Activated CD4-positive, alpha-beta T cell treated with anti-CD3 and anti-CD28 coated beads, Interleukin-2, amount 50 U/mL, for 24 hours (primary cell): Measurements from ENCODE around the gene SH2B3.

Source experiments
- DNase-seq, 2 donors: peaks; one replicate each; pipeline ENCODE4 v3.0.0-alpha.2; 2020; ENCODE audit warnings: low read depth in 1 of 2, low spot score in 1 of 2

Gene SH2B3

DNA sequence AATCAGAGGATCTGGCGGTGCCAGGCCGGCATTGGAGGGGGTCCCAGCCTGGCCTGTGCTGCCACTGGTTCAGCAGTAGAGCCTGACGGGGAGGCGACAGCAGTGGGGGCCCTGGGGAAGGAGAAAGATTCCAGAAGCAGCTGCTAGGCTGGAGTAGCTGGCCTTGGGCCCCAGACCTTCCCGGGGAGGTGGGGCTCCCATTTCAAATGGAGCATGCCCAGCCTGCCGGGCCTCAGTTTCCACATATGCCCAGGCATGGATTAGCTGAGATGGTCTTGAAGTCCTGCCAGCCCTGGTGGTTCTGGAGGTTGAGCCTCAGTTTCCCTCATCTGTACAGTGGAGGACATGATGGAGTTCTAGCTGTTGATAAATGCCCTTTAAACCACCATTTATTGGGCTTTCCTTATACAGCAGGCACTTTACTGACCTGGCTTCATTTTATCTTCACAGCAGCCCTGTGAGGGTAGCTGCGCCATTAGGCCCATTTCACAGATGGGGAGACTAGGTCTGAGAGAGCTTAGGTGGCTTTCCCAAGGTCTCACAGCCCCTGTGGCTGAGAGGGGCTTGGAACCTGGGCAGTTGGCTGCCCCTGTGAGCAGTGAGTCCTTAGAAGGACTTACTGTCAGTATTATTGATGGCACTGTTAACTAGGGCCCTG lies 21.8 kb downstream of the SH2B3 start:
- DNase-seq = no peak

DNA sequence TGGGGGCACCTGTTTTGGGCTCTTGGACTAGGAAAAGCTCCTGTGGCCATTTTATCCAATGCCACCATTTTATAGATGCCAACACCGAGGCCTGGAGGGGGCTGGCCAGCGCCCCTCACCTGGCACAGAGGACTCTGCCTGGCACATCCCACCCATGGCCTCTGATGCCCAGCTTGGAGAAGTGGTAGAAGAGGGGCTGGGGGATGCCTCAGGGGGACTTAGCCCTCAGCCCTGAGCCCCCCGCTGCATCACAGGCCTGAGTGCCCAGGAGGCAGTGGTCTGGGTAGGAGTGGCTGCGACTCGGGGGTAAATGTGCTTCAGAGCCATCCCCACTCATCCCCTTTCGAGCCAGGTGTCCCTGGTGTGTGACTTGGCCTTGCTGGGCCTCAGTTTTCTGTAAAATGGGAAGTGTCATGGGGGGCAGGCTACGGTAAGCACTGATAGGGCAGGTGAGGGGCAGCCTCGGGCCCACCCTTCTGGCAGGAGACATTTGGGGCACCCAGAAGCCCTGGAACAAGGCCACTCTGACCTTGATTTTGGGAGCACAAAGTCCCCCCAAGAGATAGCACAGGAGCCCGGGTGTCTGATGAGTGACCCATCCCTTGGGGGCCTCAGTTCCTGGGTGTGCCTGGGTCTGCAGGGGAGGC lies 22.5 kb downstream of the SH2B3 start:
- DNase-seq = no peak

DNA sequence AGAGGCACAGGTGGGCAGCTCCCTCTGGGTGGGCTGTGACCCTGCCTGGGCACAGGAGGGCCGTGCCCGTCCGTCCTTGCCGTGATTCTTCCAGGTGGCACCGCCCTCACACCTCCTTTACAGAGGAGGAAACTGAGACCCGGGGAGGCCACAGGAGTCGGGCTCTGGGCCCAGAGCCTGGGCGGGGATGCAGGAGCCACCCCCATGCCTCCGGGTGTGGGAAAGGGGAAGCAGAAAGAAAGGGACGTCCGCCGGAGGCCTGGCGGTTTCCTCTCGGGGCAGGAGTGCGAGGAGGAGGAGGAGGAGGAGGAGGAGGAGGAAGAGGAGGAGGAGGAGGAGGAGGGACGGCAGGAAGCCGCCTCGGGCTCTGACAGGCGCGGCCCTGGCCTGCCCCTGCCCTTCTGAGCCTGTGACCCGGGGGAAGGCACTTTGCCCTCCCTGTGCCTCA lies 23.0 kb downstream of the SH2B3 start:
- DNase-seq = no peak

DNA sequence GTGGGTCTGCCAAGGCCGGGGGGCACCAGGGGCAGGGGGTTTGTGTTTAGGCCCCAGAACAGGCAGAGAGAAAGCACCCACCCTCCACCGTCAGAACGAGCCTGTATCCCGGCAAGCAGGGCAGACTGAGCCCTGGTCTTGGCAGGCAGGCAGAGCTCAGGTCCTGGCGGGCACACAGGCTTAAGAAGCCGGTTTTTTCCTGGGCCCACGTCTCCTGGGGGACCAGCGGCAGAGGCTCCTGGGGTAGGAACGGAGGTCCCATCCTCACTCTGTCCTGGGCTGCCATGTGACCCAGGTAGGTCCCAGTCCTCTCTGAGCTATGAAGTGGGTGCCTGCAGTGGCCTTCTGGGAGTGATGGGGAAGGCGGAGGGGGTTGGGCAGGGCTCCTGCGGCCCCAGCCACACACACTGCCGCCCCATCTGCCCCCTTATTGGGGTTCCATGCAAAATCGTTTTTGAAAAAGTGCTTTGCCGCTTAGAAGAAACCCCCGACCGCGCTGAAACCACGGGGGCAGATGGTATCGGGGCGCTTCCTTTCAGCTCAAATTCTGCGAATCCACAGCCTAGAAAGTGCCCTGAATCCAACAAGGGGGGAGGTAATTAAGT lies 24.2 kb downstream of the SH2B3 start:
- DNase-seq = no peak

DNA sequence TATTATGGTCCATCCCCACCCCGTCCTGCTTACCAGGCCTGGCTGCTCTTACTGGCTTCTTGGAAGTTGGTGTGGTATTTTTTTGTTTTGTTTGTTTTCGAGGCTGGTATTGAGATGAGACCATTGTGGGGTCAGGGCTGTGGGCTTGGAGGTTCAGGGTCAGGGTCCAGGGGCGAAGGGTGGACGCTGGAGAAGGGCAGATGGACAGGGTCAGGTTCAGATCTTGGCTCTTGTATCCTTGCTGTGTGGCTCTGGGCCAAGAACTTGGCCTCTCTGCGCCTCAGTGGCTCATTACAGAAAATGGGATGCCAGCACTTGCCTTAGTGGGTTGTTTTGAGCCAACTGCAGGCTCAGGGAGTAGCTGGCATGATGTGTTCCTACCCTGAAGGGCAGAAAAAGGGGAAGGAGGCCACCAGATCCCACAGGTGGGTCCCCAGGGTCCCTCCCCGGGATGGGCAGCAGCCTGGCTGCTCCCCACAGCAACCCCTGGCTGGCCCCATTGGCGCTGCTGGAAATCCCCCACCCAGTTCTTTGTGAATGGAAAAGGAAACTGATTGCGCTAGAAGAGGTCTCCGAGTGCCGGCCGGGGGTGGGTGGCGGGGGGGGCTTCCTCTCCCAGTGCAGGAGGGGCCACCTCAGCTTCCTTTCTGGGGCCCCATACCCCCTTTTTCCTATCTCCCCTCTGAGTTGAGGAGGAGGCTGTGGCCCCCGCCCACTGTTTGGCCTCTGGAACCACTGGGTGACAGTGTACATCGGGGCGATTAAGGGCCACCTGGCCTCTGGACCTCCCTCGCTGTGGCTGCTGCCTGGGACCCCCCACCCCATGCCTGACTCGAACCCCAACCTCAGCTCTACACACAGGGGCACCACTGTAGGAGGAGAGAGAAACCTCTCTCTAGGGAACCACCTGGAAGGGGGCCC lies 25.0 kb downstream of the SH2B3 start:
- peak; percentile 37 to 56 for DNase-seq

DNA sequence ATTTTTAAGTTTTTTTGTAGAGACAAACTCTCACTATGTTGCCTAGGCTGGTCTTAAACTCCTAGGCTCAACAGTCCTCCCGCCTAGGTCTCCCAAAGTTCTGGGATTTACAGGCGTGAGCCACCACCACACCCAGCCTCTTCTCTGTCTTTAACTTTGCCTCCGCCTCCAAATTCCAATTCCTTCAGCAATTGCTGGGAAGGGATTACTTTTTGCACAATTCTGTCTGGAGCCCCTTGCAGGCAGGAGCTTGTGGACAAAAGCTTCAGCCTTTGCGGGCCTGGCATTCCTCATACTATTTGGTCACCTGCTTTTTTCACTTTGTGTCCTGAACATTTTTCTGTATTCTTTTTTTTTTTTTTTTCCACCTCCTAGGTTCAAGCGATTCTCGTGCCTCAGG lies 26.0 kb downstream of the SH2B3 start:
- no peak for DNase-seq

DNA sequence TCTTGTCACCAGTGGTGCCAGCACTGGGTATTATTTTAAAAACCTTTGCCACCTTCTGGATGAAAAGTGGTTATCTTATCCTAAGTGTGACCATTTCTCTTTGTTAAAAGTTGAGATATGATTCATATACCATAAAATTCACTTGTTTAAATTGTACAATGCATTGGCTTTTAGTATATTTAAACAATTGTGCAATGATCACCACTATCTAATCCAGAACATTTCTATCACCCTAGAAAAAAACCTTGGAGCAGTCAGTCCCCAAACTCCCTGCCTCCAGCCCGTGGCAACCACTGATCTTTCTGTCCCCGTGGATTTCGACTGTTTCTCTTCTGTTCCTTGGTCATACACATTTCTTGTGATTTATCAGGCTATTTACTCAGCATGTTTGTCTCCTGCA lies 28.3 kb downstream of the SH2B3 start:
- no peak for DNase-seq

DNA sequence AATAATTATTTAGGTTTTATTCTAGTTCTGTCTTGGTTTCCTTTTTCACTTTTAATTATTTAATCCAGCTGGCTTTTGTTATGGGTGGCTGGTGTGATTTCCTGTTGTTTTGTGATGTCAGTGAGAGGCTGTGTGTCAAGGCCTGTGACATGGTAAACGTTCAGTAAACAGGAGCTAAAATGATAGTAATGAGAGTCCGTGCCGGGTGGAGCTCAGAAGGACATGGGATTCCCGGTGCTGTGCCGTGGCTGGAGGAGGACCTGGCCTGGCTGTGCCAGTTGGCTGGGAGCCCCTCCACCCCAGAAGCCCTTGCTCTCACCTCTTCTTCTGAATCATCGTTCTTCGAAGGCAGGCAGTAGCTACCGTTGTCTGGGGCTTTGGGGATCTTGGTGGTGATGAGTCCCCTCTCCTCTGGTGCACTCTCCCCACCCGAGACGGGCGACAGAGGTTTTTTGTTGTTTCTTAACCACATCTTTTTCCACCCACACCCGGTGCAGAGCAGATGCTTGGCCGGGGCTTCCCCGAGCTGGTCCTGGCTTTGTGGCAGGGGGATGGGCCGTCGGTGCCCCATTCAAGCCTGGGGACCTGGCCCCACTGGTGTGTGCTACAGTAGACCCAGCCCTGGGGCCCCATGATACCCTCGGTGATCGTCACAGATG lies 29.1 kb downstream of the SH2B3 start:
- peak; percentile 54 to 83 for DNase-seq

DNA sequence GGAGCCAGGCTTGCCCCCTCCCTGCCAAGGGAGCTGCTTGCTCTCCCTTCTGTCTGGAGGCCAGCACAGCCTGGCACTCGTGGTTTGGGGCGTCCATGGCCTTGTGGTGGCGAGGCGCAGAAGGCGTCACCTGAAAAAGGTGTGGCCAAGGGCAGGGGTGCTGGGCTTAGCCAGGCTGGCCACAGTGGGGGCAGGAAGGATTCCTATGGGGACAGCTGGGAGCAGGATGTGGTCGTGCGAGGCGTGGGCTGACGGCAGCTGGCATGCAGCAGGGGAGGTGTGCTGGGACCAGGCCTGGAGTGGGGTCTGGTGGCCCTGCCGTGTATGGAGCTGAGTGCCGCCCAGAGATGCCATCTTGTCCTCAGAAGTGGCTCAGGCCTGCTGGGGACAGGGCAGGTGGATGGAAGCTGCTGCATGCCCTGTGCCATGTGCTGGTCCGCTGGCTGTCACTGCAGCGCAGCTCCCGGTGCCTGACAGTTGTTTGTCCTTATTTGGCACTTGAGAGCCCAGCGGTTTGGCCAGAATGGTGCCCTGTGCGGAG lies 30.0 kb downstream of the SH2B3 start:
- DNase-seq = no peak

DNA sequence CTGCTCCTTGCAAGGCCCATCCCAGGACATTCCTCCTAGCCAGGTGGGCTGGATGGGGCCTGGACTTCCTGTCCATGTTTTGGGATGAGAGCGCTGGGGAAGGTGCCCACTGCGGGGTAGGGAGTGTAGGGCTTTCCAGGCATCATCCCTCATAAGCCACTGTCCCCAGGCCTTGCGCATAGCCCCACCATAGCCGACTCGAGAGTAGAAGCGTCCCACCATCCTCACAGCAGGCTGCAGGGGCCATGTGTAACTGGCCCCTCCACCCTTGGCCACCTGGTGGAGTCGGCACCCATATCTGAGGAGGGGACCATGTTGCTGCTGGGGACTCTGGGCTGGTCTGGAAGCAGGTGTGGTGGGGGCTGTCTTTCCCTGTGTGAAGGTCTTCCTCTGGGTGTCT lies 30.5 kb downstream of the SH2B3 start:
- DNase-seq = no peak

DNA sequence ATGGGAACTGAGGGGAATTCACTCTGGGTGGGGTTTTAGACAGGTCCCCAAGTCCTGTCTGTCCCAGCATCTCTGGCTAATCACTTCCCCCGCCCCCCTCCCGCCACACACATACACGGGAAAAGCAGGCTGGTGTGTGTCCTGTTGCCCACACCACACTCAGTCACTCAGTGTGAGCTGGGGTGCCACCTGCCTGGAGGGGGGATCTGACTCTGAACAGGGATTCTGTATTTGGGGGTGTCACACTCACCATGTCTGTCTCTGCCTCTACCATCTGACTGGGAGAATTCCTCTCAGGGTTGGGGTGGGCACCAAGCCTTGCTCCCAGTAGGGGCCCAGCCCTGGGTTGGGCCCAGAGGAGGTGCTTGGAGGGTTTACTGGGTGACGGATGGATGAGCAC lies 31.1 kb downstream of the SH2B3 start:
- no peak for DNase-seq

DNA sequence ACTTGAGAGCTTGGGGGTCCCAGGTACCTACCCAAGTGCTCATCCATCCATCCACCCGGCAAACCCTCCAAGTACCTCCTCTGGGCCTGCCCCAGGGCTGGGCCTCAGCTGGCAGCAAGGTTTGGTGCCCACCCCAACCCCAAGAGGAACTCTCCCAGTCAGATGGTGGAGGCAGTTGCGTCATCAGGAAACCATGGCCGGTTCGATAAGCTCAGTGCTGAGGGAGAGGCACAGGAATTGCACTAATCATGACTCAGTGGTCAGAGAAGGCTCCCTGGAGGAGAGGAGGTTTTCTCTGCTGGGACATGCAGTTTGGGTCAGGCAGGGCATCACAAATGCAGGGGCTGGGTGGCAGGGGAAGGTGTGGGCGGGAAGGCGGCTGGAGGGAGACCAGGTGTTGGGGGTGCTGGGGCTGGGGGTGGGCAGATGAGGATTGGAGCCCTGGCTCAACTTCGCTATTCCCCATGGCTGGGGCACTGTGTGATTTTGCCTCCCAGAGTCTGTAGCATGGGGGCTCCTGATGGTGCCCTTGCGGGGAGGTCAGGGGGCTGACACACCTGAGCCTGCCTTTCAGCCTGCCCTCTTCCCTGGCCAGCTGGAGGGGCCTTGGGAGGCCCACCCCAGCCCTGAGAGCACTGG lies 32.2 kb downstream of the SH2B3 start:
- DNase-seq = no peak

DNA sequence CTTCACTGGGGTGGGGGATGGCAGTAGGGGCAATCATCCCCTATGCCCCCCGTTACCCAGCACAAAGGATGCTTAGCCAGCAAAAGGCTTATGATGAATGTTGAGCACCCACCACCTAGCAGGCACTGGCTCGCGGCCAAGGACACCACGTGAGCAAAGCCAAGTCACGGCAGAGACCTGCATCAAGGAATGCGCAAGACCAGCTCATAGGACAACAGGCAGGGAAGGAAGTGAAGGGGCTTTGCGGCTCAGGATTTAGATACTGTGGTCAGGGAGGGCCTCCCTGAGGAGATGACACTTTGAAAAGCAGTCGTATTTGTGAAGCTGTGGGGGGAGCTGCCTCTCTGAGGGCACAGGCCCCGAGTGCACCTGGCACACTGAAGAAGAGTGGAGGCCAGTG lies 32.8 kb downstream of the SH2B3 start:
- DNase-seq = no peak

DNA sequence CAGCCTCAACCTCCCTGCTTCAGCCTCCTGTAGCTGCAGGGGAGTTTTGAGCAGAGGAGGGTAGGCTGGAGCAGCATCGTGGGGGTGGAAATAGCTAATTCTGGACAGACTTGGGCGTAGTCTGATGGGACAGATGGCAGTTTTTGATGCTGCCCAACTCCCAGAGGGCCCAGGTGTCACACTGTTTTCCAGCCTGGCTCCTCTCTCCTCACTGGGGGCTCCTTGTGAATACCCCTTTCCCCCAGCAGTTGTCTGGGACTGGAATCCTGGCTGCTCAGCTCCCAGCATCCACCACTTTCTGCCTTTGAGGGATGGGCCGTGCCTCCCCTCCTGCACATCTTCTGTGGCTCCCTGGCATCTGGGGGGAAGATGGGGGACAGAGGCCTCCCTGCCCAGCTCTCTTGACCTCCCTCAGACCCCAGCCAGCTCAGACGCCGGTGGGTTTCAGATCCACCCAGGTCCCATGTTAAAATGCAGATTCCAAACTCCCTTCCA lies 34.0 kb downstream of the SH2B3 start:
- no peak for DNase-seq

DNA sequence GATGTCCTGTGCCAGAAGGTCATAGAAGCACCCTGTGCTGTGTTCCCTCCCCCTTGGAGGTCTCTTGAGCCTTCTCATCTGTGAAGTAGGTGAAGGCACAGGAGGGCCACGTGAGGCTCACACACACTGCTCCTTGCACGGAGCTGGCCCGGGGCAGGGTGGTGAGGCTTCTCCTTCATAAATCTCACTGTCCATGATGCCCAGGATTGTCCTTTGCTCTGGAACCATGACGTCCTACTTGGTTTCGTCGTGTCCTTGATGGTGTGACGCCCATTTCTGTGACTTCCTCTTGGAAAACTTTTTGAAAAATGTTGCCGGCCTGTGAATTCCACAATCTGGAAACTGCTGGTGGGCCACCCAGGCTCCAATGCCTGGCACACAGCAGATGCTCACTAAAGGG lies 34.4 kb downstream of the SH2B3 start:
- DNase-seq = no peak

DNA sequence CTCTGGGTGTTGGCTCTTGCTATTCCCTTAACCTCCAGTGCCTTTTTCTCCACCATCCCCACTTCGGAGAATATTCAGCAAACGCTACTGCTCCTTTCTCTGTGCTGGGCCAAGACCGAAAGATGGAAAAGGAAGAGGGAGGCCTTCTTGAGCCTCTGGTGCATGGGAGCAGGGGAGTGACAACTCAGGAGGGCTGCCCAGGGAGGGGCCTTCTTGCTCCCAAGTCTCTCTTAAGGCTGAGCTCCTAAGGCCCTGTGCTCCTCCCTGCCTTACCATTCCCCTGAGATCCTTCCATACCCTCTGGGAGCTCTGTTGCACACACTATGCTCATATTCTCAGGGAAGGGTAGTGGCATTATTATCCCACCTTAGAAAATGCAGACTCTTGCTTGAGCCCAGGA lies 34.9 kb downstream of the SH2B3 start:
- no peak for DNase-seq

DNA sequence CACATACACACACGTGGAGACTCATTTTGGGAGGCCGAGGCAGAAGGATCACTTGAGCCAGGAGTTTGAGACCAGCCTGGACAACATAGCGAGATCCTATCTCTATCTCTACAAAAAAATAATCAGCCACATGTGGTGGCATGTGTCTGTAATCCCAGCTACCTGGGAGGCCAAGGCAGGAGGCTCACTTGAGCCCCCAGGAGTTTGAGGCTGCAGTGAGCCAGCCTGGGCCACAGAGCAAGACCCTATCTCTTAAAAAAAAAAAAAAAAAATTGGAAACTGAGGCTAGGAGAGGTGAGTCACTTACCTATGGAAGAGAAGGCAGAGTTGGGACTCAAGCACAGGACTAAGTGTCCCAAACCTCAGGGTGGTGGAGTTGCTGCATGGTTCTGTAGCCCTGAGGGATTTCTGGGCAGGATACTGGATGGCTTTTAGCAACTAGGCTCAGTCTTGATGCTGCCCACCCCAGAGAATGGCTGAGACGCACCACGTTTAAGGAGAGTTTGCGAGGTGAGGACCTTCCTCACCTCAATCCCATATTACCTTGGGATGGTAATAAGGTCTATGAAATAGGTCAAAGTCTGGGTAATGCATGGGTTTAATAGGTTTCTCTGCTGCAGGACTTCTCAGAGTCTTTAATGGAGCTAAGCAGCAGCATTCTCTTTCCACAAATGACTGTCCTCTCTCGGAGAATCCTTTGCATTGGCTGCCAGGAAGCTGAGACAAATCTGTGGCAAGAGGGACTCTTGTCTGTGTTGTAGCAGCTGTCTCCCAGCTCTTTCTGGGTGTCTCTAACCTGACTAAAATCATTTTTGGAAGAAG lies 35.6 kb downstream of the SH2B3 start:
- no peak for DNase-seq

DNA sequence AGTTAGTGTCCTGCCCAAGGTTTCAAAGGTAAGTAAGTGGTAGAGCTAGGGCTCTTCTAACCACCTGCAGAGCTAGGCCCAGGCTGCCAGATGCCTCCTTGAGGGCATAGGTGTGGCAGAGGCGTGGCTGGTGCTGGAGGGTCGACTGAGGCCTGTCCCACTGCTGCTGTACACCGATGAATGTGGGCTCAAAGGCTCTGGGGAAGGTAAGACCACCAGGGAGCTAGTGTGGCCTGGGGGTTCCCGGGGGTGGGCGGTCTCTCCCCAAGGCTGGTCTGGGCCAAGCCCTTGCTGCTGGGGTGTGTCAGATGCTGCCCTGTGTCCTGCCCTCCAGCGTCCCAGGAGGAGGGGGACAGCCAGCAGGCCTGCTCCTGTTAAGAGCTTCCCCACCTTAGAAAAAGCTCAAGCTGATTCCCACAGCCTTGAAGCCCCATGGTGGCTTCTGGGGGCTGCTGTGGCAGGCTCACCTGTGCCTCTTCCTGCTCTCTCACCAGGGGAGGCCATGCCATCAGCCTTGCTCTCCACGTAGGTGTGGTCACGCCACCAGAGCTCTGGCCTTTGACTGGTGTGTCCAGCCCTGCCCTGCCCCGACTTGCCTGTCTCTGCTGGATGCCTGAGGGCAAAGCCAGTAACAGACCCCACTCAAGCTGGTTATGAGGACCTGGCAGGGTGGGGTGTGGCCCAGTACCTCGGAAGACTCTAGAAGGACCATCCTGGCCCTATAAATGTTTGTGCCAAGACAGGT lies 36.8 kb downstream of the SH2B3 start:
- DNase-seq = no peak

DNA sequence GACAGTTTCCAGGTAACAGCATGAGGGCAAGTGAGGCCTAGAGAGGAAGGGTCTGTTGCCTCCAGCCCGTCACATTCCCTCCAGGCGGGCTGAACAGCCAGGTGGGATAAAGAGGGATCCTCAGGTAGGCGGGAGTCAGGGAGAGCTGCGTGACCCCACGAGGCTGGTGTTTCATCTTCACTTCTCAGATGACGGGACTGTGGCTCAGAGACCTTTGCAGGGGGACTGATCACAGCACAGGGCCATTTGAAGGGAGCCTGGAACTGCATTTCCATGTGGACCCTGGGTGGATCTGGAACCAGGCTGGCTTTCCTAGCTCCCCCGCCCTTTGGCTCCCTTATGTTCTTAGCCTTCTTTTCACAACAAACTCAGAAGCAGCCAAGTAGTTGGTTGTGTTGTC lies 37.4 kb downstream of the SH2B3 start:
- no peak for DNase-seq
